ENCODE measurements around the gene KCNH5.
"Not testable (repeated sequence)": the region's sequence is repeated elsewhere in the genome, so short reads cannot be mapped to it uniquely, and the experiment has no call there.

KCNH5 gene

GRCh38 chr14:62894736-62895135, 150.5 kb downstream of the KCNH5 start:
- DNase-seq (ENCODE audit: extremely low read depth in 1 of 2, low read depth in 1 of 2), result no peak

GRCh38 chr14:62889364-62889763, 155.9 kb downstream of the KCNH5 start:
- no peak for DNase-seq (ENCODE audit: extremely low read depth in 1 of 2, low read depth in 1 of 2)

DNA sequence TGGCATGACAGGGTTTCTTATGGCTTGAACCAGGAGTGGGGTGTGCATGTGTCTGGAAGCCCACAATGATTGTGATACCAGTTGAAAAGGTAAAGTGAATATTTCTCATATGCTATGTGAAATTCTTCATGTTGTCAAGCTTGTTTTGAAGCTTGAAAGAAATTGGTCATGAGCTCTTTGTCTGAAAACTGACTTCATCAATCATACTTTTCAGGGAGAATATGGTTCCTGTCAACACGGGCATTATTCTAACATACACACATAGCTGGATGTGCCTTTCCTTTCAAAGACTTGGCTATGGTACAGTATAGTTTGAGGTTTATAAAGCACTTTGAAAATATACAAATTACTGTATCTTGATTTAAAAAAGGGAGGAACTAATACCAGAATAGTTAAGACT, 158.8 kb downstream of the KCNH5 start:
- no peak for DNase-seq (ENCODE audit: extremely low read depth in 1 of 2, low read depth in 1 of 2)

DNA sequence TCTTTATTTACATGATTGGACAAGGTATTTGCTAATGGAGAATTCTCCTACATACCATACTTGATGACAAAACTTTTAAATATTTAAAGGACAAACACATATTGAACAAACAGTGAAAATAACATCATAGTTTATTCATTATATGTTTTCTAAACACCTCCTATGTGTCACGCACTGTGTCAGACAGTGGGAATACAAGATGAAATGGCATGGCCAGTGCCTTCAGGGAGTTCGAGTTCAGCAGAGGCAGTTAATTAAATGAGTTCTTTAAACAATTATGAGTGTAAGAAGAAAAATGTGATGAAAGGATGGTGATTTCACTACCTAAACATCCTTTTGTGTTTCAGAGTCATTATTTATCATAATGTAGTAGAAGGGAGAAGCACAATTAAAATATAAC, 159.8 kb downstream of the KCNH5 start:
- no peak for DNase-seq (ENCODE audit: extremely low read depth in 1 of 2, low read depth in 1 of 2)

DNA sequence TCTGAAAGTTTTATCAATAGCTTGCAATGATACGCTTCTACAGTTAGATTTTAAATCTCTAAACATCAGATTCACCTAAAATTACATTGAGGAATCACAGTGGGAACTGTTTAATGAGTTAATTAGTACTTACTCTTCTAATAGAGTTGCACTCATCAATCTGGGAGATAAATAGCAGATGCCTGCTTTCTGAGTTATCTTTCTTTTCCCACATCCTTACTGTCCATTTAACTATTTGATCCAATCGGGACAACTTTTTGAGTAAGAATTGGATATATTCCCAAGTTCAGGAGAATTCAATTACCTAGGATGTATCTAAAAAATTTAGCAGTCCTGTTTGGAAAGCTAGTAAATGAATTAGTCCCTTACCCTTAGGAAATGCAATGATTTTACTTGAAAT, 162.3 kb downstream of the KCNH5 start:
- DNase-seq (ENCODE audit: extremely low read depth in 1 of 2, low read depth in 1 of 2), result no peak

DNA sequence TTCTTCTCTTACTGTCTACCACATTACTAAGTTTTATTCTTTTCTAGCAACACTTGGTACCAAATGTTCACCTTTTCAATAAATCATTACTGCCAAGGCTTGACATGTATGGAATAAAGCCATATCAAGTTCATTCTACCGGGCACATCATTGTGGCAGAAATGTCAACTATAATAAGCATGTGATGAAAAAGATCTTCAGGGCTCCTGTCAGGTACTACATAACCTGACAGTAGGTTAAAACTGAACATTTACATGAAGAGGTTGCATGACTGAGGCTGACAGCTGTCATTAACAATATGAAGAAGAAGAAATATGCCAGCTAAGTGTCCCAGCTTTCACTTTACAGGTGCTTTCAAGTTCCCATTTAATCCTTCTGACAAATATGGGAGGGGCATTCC, 178.9 kb downstream of the KCNH5 start:
- DNase-seq (ENCODE audit: extremely low read depth in 1 of 2, low read depth in 1 of 2), result no peak

- DNase-seq (ENCODE audit: extremely low read depth in 1 of 2, low read depth in 1 of 2), result no peak
Measured at GRCh38 chr14:62864588-62864987, 180.7 kb downstream of the KCNH5 start.

- DNase-seq (ENCODE audit: extremely low read depth in 1 of 2, low read depth in 1 of 2), result not testable (repeated sequence)
Measured at GRCh38 chr14:62858011-62858410, 187.2 kb downstream of the KCNH5 start.

DNA sequence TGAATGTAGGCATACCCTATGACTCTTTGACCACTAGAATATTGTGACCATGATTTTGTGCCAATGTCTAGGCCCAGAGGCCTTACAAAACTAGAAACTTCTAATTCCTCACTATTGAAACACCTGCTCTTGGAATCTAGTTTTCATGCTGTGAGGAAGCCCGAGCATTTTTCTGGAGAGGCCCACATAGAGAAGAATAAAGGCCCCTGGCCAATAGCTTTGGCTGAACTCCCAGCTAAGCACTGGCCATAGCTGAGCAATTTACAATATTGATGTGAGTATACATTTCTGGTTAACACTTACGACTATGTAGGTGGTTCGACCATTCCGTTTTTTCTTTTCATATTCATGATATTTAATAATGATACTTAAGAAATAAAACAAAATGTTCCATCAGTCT, 190.3 kb downstream of the KCNH5 start:
- DNase-seq (ENCODE audit: extremely low read depth in 1 of 2, low read depth in 1 of 2), result no peak

DNA sequence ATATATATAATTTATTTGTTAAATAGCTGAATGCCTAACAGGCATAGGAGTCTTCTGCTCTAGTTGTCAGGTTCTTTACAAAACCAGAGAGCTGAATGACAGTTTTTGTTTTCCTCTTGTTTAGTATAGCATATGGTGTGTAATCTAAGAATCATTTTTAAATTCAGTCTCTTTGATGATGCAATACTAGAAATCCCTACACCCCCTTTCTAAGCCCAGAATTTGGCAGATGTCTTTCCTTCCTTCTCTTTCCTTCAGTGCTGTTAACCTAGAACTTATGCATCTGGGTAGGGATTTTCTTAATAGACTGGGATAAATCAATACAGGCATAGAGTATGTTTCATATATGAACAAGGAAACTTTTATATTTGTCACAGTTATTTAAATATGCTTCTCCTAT, 198.1 kb downstream of the KCNH5 start:
- DNase-seq (ENCODE audit: extremely low read depth in 1 of 2, low read depth in 1 of 2), result no peak

GRCh38 chr14:62844546-62844945, 200.7 kb downstream of the KCNH5 start:
- DNase-seq (ENCODE audit: extremely low read depth in 1 of 2, low read depth in 1 of 2), result no peak

DNA sequence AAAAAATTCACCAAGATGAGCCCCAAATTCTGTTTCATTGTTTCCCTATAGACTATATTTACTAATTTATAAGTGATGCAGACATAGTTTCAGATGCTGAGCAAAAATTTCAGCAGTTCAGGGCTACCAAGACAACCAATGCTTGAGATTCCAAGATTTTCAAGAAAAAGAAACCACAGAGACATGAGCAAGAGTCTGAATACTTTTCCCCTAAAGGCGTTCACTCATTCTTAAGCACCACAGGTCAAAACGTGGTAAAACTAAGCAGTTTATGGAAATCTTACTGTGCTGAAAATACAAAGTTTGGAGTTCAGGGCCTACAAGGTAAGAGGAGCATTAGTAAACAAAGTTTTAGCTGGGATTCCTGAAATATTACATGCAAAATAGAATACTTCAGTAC, 221.2 kb downstream of the KCNH5 start:
- DNase-seq (ENCODE audit: extremely low read depth in 1 of 2, low read depth in 1 of 2), result no peak

- DNase-seq (ENCODE audit: extremely low read depth in 1 of 2, low read depth in 1 of 2), result no peak
Measured at GRCh38 chr14:62819931-62820330, 225.3 kb downstream of the KCNH5 start.

DNA sequence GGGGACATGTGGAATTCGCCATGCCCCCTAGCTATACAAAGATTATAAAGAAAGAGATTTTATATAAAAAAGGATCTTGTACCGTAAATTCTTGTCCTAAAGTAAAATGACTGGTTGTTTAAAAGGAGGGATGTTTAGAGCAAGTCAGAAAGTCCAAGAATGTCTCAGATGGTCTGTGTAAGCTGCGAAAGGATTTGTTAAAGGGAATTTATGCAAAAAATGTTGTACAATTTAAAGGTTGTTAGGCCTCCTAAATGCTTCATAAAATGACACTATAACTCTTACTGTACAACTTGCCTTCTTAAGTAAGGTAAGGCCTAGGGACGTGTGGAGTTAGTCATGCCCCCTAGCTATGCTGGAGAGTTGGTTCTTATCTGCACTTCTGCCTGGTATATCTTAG, 237.6 kb downstream of the KCNH5 start:
- DNase-seq (ENCODE audit: extremely low read depth in 1 of 2, low read depth in 1 of 2), result no peak

GRCh38 chr14:62800577-62800976, 244.7 kb downstream of the KCNH5 start:
- DNase-seq (ENCODE audit: extremely low read depth in 1 of 2, low read depth in 1 of 2), result no peak

- no peak for DNase-seq (ENCODE audit: extremely low read depth in 1 of 2, low read depth in 1 of 2)
Measured at GRCh38 chr14:62796431-62796830, 248.8 kb downstream of the KCNH5 start.

GRCh38 chr14:62792578-62792977, 252.7 kb downstream of the KCNH5 start:
- no peak for DNase-seq (ENCODE audit: extremely low read depth in 1 of 2, low read depth in 1 of 2)

DNA sequence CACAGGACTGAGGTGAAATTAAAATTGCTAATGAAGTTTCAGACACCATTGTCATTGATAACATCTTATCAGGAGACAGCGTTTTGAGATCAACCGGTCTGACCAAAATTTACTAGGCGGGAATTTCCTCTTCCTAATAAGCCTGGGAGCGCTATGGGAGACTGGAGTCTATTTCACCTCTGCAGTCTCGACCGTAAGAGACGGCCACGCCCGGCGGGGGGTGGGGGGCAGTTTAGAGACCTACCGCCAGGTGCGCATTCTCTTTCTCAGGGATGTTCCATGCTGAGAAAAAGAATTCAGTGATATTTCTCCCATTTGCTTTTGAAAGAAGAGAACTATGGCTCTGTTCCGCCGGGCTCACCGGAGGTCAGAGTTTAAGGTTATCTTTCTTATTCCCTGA, 263.9 kb downstream of the KCNH5 start:
- DNase-seq (ENCODE audit: extremely low read depth in 1 of 2, low read depth in 1 of 2), result not testable (repeated sequence)

DNA sequence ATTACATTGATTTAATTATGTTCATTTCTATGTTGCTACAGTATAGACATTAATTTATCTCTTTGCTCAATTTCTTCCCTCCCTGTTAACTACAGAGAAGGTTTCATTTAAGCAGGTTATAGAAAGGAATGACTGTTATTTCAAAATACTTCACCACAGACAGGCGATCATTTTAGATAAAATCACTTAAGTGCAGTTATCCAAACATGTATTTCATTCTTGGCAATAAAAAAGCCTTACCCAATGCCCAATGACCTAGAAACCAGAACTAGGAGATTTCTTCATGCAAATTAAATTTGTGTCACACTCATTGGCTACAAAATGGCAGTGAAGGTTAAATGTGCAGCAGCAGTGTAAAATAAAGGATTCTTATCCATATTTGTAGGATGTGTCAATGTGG, 266.4 kb downstream of the KCNH5 start:
- no peak for DNase-seq (ENCODE audit: extremely low read depth in 1 of 2, low read depth in 1 of 2)

- DNase-seq (ENCODE audit: extremely low read depth in 1 of 2, low read depth in 1 of 2), result no peak
Measured at GRCh38 chr14:62778310-62778709, 266.9 kb downstream of the KCNH5 start.

DNA sequence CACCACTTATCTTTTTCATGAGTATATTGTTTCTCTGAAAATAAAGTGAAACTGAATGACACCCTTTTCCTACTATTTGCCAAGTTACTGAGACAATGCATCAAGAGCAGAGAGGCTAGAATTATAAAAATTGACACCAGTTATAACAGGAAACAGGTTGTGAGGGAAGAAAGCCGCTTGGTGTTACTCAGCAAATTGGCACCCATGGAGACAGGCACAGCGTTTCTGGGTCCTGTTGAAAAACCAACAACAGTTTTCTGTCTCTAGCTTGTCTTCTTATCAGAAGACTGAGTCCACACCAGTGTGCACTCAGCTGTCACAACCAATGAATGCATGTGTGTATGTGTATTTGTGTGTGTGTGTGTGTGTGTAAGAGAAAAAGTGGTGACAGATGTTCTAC, 267.7 kb downstream of the KCNH5 start:
- DNase-seq (ENCODE audit: extremely low read depth in 1 of 2, low read depth in 1 of 2), result no peak

GRCh38 chr14:62776300-62776699, 269.0 kb downstream of the KCNH5 start:
- no peak for DNase-seq (ENCODE audit: extremely low read depth in 1 of 2, low read depth in 1 of 2)

DNA sequence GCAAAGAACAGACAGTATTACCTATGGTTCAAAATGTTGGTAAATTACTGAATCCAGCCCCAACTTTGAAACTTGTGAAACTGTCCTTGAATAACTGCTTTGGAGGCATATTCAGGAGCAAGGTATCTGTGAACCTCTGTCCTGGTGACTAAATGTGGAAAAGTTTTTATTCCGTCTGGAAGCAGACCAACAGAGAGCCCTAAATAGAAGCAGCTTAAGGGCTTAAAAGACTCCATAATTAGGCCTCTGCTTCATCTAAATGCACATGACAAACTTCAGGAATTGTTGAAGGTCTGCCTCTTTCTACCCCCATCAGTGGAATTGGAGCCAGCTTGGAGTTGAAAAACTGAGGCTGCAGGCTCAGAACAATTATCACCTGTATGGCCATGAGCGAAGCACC, 276.5 kb downstream of the KCNH5 start:
- no peak for DNase-seq (ENCODE audit: extremely low read depth in 1 of 2, low read depth in 1 of 2)

GRCh38 chr14:62763951-62764350, 281.3 kb downstream of the KCNH5 start:
- DNase-seq (ENCODE audit: extremely low read depth in 1 of 2, low read depth in 1 of 2), result no peak
